Neuronal stem cell (in vitro differentiated cells): ENCODE measurements around the gene KLHL14.

ENCODE experiments used
- DNase-seq: peaks from one replicate; pipeline ENCODE4 v3.0.0-alpha.2; 2013; ENCODE audit warnings: low spot score
- H2AFZ ChIP-seq: one replicate; pipeline ENCODE4 v1.6.1; 2013; ENCODE audit warnings: mild to moderate bottlenecking, low read length, inconsistent platforms
- H2AK5ac ChIP-seq: 2 replicates; pipeline ENCODE4 v1.6.1; 2013; ENCODE audit warnings: low read depth, mild to moderate bottlenecking, inconsistent platforms, low read length, moderate library complexity, mixed read lengths
- H2BK120ac ChIP-seq: 2 replicates; pipeline ENCODE4 v1.6.1; 2013; ENCODE audit warnings: low read depth, mild to moderate bottlenecking, inconsistent platforms, low read length, moderate library complexity, mixed read lengths
- H2BK12ac ChIP-seq: one replicate; pipeline ENCODE4 v1.6.1; 2013; ENCODE audit warnings: low read length, inconsistent platforms
- H2BK15ac ChIP-seq: 2 replicates; pipeline ENCODE4 v1.6.1; 2013; ENCODE audit warnings: mild to moderate bottlenecking, low read length, inconsistent platforms, mixed read lengths
- H2BK5ac ChIP-seq: one replicate; pipeline ENCODE4 v1.6.1; 2013; ENCODE audit warnings: inconsistent platforms, mild to moderate bottlenecking, low read length, moderate library complexity
- H3K14ac ChIP-seq: one replicate; pipeline ENCODE4 v1.6.1; 2013; ENCODE audit warnings: low read length, inconsistent platforms
- H3K18ac ChIP-seq: 2 replicates; pipeline ENCODE4 v1.6.1; 2013; ENCODE audit warnings: low read length, inconsistent platforms
- H3K23ac ChIP-seq: 2 replicates; pipeline ENCODE4 v1.6.1; 2013; ENCODE audit warnings: low read depth, mild to moderate bottlenecking, mixed read lengths, low read length, inconsistent platforms; ENCODE audit not compliant: poor library complexity
- H3K27ac ChIP-seq: replicated peaks from 3 replicates; pipeline ENCODE4 v1.5.1; 2013; ENCODE audit warnings: low read length, inconsistent platforms
- H3K27me3 ChIP-seq, 3 experiments: 2 replicates each; pipeline ENCODE4 v1.6.1; 2013; ENCODE audit warnings: low read length in 3 of 3, mild to moderate bottlenecking in 2 of 3, inconsistent platforms in 1 of 3, low read depth in 1 of 3, mixed read lengths in 1 of 3, moderate library complexity in 1 of 3; ENCODE audit not compliant: control insufficient read depth in 3 of 3, insufficient read depth in 3 of 3
- H3K36me3 ChIP-seq, 2 donors: replicated peaks in 1 of 2; 2 replicates each; pipeline ENCODE4 v1.6.1; 2013; ENCODE audit warnings: low read length in 2 of 2; ENCODE audit not compliant: control insufficient read depth in 2 of 2, insufficient read depth in 2 of 2
- H3K4ac ChIP-seq: 2 replicates; pipeline ENCODE4 v1.6.1; 2013; ENCODE audit warnings: inconsistent platforms, mild to moderate bottlenecking, low read length, moderate library complexity
- H3K4me1 ChIP-seq, 2 donors: 1 replicate in 1 of 2; 2 replicates in 1 of 2; pipeline ENCODE4 v1.6.1; 2013; ENCODE audit warnings: low read length in 2 of 2, low read depth in 1 of 2; ENCODE audit not compliant: control insufficient read depth in 2 of 2, insufficient read depth in 1 of 2
- H3K4me2 ChIP-seq: one replicate; pipeline ENCODE4 v1.6.1; 2013; ENCODE audit warnings: mild to moderate bottlenecking, low read length, inconsistent platforms; ENCODE audit not compliant: insufficient read depth, poor library complexity, severe bottlenecking
- H3K4me3 ChIP-seq, 2 donors: 2 replicates each; pipeline ENCODE4 v1.5.1; 2013; ENCODE audit warnings: low read length in 2 of 2, mild to moderate bottlenecking in 2 of 2, inconsistent platforms in 1 of 2, moderate library complexity in 1 of 2
- H3K79me1 ChIP-seq: one replicate; pipeline ENCODE4 v1.6.1; 2013; ENCODE audit warnings: low read depth, mild to moderate bottlenecking, inconsistent platforms, low read length, moderate library complexity
- H3K9ac ChIP-seq: one replicate; pipeline ENCODE4 v1.6.1; 2013; ENCODE audit warnings: mild to moderate bottlenecking, low read depth, low read length, inconsistent platforms; ENCODE audit not compliant: poor library complexity
- H3K9me3 ChIP-seq, 2 donors: replicated peaks in 1 of 2; 2 replicates each; pipeline versions ENCODE3 to v1.6.1; 2013; ENCODE audit warnings: low read length in 2 of 2, mild to moderate bottlenecking in 2 of 2, inconsistent platforms in 1 of 2, low read depth in 1 of 2, mixed read lengths in 1 of 2, moderate library complexity in 1 of 2; ENCODE audit not compliant: control insufficient read depth in 2 of 2, insufficient read depth in 1 of 2
- H4K8ac ChIP-seq: one replicate; pipeline ENCODE4 v1.6.1; 2013; ENCODE audit warnings: low read depth, mild to moderate bottlenecking, inconsistent platforms, low read length, moderate library complexity
- H4K91ac ChIP-seq: one replicate; pipeline ENCODE4 v1.6.1; 2013; ENCODE audit warnings: low read length, low read depth, mild to moderate bottlenecking, inconsistent platforms; ENCODE audit not compliant: poor library complexity
- WGBS, 2 donors: extraction: QIAGEN DNeasy Blood & Tissue Kit; methylation state at CpG; one replicate each; pipeline ENCODE4 v1.1.7; 2013; ENCODE audit warnings: missing lambda C conversion rate in 2 of 2, mixed read lengths in 1 of 2; ENCODE audit not compliant: insufficient read length in 2 of 2, insufficient replicate concordance in 1 of 2; ENCODE audit errors: extremely low coverage in 2 of 2; 5-methylcytosine and 5-hydroxymethylcytosine counted together

Gene KLHL14

DNA sequence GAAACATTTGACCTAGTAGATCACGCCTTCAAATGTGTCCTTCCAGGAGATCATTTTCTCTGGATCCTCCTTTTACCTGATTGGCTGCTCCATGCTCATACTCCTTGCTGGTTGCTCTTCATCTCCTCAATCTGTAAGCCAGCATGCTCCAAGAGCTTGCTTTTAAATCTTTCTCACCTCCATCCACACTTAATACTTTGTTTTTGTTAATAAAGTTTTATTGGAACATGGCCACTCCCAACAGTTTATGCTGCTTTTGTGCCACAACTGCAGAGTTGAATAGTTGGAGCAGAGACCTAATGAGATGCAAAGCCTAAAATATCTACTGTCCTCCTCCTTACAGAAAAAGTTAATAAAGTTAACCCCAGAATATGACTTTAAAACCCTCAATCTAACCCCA, 60.0 kb downstream of the KLHL14 start:
- Histone ChIP-seq H4K91ac (no peak overlapping the region), H3K23ac (no peak overlapping the region), H3K18ac (no peak overlapping the region), H3K4me2 (no peak overlapping the region), H2AK5ac (no peak overlapping the region), H3K14ac (no peak overlapping the region), H3K79me1 (no peaks in the 10 kb centered on the region), H3K9ac (no peak overlapping the region), H2AFZ (no peak overlapping the region), H2BK15ac (no peak overlapping the region), H3K4me1 (peaks cover 0 to 2% of the 10 kb centered on the region in 2 donors), H3K36me3 (no peaks in the 10 kb centered on the region), H3K4ac (no peak overlapping the region), H2BK12ac (no peak overlapping the region), H3K9me3 (no peaks in the 10 kb centered on the region), H4K8ac (no peak overlapping the region), H3K27ac (no peak overlapping the region), H2BK5ac (no peak overlapping the region), H3K4me3 (no peak overlapping the region), H2BK120ac (no peak overlapping the region), H3K27me3 (no peaks in the 10 kb centered on the region)
- no peak for DNase-seq
- WGBS, 2 donors = no CpG with 5 or more reads among the region's 1 CpG

DNA sequence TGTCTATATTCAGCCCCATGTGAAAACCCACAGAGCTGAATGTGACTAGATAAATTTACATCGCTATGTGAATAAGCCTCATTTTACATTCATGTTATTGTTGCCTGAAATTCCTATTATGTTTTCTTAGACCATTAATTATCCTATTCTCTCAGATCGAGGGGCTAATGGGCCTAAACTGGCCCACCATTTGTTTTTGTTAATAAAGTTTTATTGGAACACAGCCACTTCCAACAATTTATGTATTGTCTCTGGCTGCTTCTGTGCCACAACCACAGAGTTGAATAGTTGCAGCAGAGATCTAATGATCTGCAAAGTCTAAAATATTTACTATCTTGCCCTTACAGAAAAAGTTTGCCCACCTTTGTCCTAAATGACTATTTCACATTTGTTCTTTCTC, 61.0 kb downstream of the KLHL14 start:
- no peak overlapping the region for H2BK15ac ChIP-seq
- no peak overlapping the region for H3K4me2 ChIP-seq
- no peaks in the 10 kb centered on the region for H3K9me3 ChIP-seq
- H3K9ac ChIP-seq = no peak overlapping the region
- peaks cover 0 to 4% of the 10 kb centered on the region in 2 donors for H3K36me3 ChIP-seq
- no peaks in the 10 kb centered on the region for H3K79me1 ChIP-seq
- H4K8ac ChIP-seq = no peak overlapping the region
- H2BK120ac ChIP-seq = no peak overlapping the region
- no peak overlapping the region for H2AFZ ChIP-seq
- no peak for DNase-seq
- H3K27me3 ChIP-seq = no peaks in the 10 kb centered on the region
- no peak overlapping the region for H4K91ac ChIP-seq
- H3K27ac ChIP-seq = no peak overlapping the region
- H3K4ac ChIP-seq = no peak overlapping the region
- H2BK12ac ChIP-seq = no peak overlapping the region
- no peak overlapping the region for H3K4me3 ChIP-seq
- H3K18ac ChIP-seq = no peak overlapping the region
- H3K14ac ChIP-seq = no peak overlapping the region
- no peak overlapping the region for H2AK5ac ChIP-seq
- H3K4me1 ChIP-seq = peaks cover 0 to 2% of the 10 kb centered on the region in 2 donors
- no peak overlapping the region for H2BK5ac ChIP-seq
- no CpG with 5 or more reads among the region's 2 CpGs for whole genome bisulfite sequencing, 2 donors
- H3K23ac ChIP-seq = no peak overlapping the region

DNA sequence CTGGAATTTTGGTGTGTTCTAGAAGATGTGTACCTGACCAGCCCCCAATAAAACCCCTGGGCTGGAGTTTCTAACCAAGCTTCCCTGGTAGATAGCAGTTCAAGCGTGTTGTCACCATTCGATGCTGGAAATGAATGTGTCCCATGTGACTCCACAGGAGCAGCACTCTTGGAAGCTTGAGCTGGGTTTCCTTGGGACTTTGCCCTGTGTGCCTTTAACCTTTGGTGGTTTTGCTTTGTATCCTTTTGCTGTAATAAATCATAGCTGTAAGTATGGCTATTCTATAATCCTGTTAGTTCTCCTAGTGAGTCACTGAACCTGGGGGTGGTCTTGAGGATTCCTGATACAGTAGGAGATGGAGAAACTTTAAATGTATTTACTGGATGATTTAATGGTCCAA, 65.2 kb downstream of the KLHL14 start:
- no peak overlapping the region for H2AK5ac ChIP-seq
- no peak overlapping the region for H2BK12ac ChIP-seq
- H3K36me3 ChIP-seq = peaks cover 0 to 16% of the 10 kb centered on the region in 2 donors
- no peak overlapping the region for H3K9ac ChIP-seq
- no peak overlapping the region for H2AFZ ChIP-seq
- no peaks in the 10 kb centered on the region for H3K9me3 ChIP-seq
- no peak overlapping the region for H3K27ac ChIP-seq
- no peak overlapping the region for H3K4me3 ChIP-seq
- H2BK120ac ChIP-seq = no peak overlapping the region
- H2BK5ac ChIP-seq = no peak overlapping the region
- H3K27me3 ChIP-seq = no peaks in the 10 kb centered on the region
- WGBS, 2 donors = no CpG with 5 or more reads among the region's 2 CpGs
- H3K4ac ChIP-seq = no peak overlapping the region
- H3K79me1 ChIP-seq = no peaks in the 10 kb centered on the region
- no peak for DNase-seq
- no peak overlapping the region for H3K14ac ChIP-seq
- H2BK15ac ChIP-seq = no peak overlapping the region
- no peak overlapping the region for H4K91ac ChIP-seq
- H3K18ac ChIP-seq = no peak overlapping the region
- H3K4me1 ChIP-seq = no peaks in the 10 kb centered on the region
- H4K8ac ChIP-seq = no peak overlapping the region
- H3K4me2 ChIP-seq = no peak overlapping the region
- no peak overlapping the region for H3K23ac ChIP-seq

DNA sequence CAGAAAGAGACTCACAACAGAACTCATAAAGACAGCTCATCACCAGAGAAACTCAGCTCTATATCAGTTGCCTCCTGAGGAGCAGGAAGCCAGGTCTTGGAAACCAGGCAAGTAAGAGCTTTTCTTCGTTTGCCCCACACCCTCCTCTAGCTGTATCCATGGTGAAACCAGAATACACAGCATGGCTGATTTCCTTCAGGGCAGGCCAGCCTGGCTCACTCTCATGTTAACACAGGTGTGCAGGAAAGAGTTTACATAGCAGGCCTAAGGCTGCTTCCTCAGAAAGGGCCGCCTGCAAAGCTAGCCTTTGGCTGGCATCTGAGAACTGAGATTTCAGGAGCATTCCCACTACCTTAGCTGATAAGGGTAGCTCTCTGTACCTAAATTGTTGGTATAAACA, 65.7 kb downstream of the KLHL14 start:
- Histone ChIP-seq H3K4me2 (no peak overlapping the region), H2BK120ac (no peak overlapping the region)

More for the DNA sequence above, 65.7 kb downstream of the KLHL14 start:
- Histone ChIP-seq H3K14ac (no peak overlapping the region), H3K23ac (no peak overlapping the region), H3K4ac (no peak overlapping the region), H4K91ac (no peak overlapping the region), H4K8ac (no peak overlapping the region), H3K18ac (no peak overlapping the region), H2BK15ac (no peak overlapping the region), H3K9ac (no peak overlapping the region), H3K4me3 (no peak overlapping the region), H2BK12ac (no peak overlapping the region), H3K4me1 (no peaks in the 10 kb centered on the region), H3K27me3 (no peaks in the 10 kb centered on the region), H2AFZ (no peak overlapping the region), H2AK5ac (no peak overlapping the region), H2BK5ac (no peak overlapping the region), H3K79me1 (no peaks in the 10 kb centered on the region), H3K27ac (no peak overlapping the region), H3K9me3 (no peaks in the 10 kb centered on the region), H3K36me3 (peaks cover 0 to 16% of the 10 kb centered on the region in 2 donors)
- no CpG with 5 or more reads among the region's 2 CpGs for WGBS, 2 donors
- DNase-seq = no peak
